MM.1S (cell line): ENCODE data around the gene FHIT.

Source experiments
- DNase-seq: peaks from one replicate; pipeline ENCODE4 v3.0.0-alpha.2; 2015
- H2AFZ ChIP-seq: fragments of 300-600 bp; sonication (generic); 2 replicates; pipeline ENCODE4 v1.6.0; 2016; ENCODE audit warnings: antibody characterized with exemption, low read length
- H3F3A ChIP-seq: fragments of 300-600 bp; sonication (generic); 2 replicates; pipeline ENCODE4 v1.6.1; 2016; ENCODE audit warnings: mild to moderate bottlenecking, antibody characterized with exemption, low read length, moderate library complexity, mixed read lengths; ENCODE audit not compliant: insufficient read depth
- H3K27ac ChIP-seq: fragments of 300-600 bp; sonication (generic); 2 replicates; pipeline ENCODE4 v1.5.1; 2016; ENCODE audit warnings: mild to moderate bottlenecking, low read length
- H3K27me3 ChIP-seq: fragments of 300-600 bp; sonication (generic); replicated peaks from 2 replicates; pipeline ENCODE4 v1.6.0; 2016; ENCODE audit warnings: low read length; ENCODE audit not compliant: insufficient read depth
- H3K36me3 ChIP-seq: fragments of 300-600 bp; sonication (generic); replicated peaks from 2 replicates; pipeline ENCODE4 v1.6.1; 2016; ENCODE audit warnings: mild to moderate bottlenecking, low read length, mixed read lengths; ENCODE audit not compliant: insufficient read depth
- H3K4me1 ChIP-seq: fragments of 300-600 bp; sonication (generic); 2 replicates; pipeline ENCODE4 v1.6.1; 2016; ENCODE audit warnings: low read length, mixed read lengths
- H3K4me2 ChIP-seq: fragments of 300-600 bp; sonication (generic); 2 replicates; pipeline ENCODE4 v1.6.0; 2016; ENCODE audit warnings: low read depth, low read length
- H3K4me3 ChIP-seq: fragments of 300-600 bp; sonication (generic); 2 replicates; pipeline ENCODE4 v1.5.1; 2016; ENCODE audit warnings: low read length, mixed read lengths
- H3K79me2 ChIP-seq: fragments of 300-600 bp; sonication (generic); 2 replicates; pipeline ENCODE4 v1.6.1; 2016; ENCODE audit warnings: mixed run types, low read length, mixed read lengths
- H3K9ac ChIP-seq: fragments of 300-600 bp; sonication (generic); 2 replicates; pipeline ENCODE4 v1.6.1; 2016; ENCODE audit warnings: low read length, mixed read lengths
- H3K9me2 ChIP-seq: fragments of 300-600 bp; sonication (generic); replicated peaks from 2 replicates; pipeline ENCODE4 v1.6.1; 2016; ENCODE audit warnings: mild to moderate bottlenecking, low read length, mixed read lengths; ENCODE audit not compliant: insufficient read depth
- H3K9me3 ChIP-seq: fragments of 300-600 bp; sonication (generic); replicated peaks from 2 replicates; pipeline ENCODE4 v1.6.1; 2016; ENCODE audit warnings: mild to moderate bottlenecking, low read length, mixed read lengths; ENCODE audit not compliant: insufficient read depth
- H4K20me1 ChIP-seq: fragments of 300-600 bp; sonication (generic); 2 replicates; pipeline ENCODE4 v1.6.1; 2016; ENCODE audit warnings: mild to moderate bottlenecking, low read length, moderate library complexity, mixed read lengths; ENCODE audit not compliant: insufficient read depth
- EZH2 ChIP-seq: fragments of 300-600 bp; sonication (generic); optimal IDR thresholded peaks from 2 replicates; pipeline ENCODE3; 2017; ENCODE audit warnings: low read depth, mild to moderate bottlenecking, antibody characterized with exemption, low read length, mixed read lengths
- EZH2phosphoT487 ChIP-seq: fragments of 300-600 bp; sonication (generic); IDR thresholded peaks from 2 replicates; pipeline ENCODE4 v1.6.1; 2018; ENCODE audit warnings: antibody characterized with exemption, low read length
- TF ChIP-seq, protein P1 (sequence below): fragments of 300-600 bp; sonication (generic); IDR thresholded peaks from 2 replicates; pipeline ENCODE4 v1.5.1; 2016; ENCODE audit warnings: antibody characterized with exemption, low read length, mixed read lengths

Gene FHIT

GRCh38 chr3:60154011-60154410 is 1097.2 kb downstream of the FHIT start:
- DNase-seq: no peak
- Histone ChIP-seq H4K20me1 (no peaks in the 10 kb centered on the region), H3K27ac (no peak overlapping the region), H3K9me2 (no peaks in the 10 kb centered on the region), H3K79me2 (no peaks in the 10 kb centered on the region), H3K27me3 (no peaks in the 10 kb centered on the region), H3K4me2 (no peak overlapping the region), H3K4me3 (no peak overlapping the region), H3K36me3 (no peaks in the 10 kb centered on the region), H3K4me1 (no peaks in the 10 kb centered on the region), H3F3A (no peaks in the 10 kb centered on the region), H2AFZ (no peak overlapping the region), H3K9me3 (no peaks in the 10 kb centered on the region), H3K9ac (no peak overlapping the region)
- TF ChIP-seq EZH2 (no peak), EZH2phosphoT487 (no peak)
- TF ChIP-seq, protein P1, sequence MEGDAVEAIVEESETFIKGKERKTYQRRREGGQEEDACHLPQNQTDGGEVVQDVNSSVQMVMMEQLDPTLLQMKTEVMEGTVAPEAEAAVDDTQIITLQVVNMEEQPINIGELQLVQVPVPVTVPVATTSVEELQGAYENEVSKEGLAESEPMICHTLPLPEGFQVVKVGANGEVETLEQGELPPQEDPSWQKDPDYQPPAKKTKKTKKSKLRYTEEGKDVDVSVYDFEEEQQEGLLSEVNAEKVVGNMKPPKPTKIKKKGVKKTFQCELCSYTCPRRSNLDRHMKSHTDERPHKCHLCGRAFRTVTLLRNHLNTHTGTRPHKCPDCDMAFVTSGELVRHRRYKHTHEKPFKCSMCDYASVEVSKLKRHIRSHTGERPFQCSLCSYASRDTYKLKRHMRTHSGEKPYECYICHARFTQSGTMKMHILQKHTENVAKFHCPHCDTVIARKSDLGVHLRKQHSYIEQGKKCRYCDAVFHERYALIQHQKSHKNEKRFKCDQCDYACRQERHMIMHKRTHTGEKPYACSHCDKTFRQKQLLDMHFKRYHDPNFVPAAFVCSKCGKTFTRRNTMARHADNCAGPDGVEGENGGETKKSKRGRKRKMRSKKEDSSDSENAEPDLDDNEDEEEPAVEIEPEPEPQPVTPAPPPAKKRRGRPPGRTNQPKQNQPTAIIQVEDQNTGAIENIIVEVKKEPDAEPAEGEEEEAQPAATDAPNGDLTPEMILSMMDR: no peak

GRCh38 chr3:60153221-60153999 is 1097.8 kb downstream of the FHIT start:
- Histone ChIP-seq H3K9me2 (no peaks in the 10 kb centered on the region), H3K4me1 (no peaks in the 10 kb centered on the region), H3K27ac (no peak overlapping the region), H3K9ac (no peak overlapping the region), H3K9me3 (no peaks in the 10 kb centered on the region), H4K20me1 (no peaks in the 10 kb centered on the region), H2AFZ (no peak overlapping the region), H3F3A (no peaks in the 10 kb centered on the region), H3K4me2 (no peak overlapping the region), H3K79me2 (no peaks in the 10 kb centered on the region), H3K36me3 (no peaks in the 10 kb centered on the region), H3K27me3 (no peaks in the 10 kb centered on the region), H3K4me3 (no peak overlapping the region)
- TF ChIP-seq EZH2phosphoT487 (no peak), EZH2 (no peak)
- TF ChIP-seq, protein P1: no peak
- DNase-seq: no peak

DNA sequence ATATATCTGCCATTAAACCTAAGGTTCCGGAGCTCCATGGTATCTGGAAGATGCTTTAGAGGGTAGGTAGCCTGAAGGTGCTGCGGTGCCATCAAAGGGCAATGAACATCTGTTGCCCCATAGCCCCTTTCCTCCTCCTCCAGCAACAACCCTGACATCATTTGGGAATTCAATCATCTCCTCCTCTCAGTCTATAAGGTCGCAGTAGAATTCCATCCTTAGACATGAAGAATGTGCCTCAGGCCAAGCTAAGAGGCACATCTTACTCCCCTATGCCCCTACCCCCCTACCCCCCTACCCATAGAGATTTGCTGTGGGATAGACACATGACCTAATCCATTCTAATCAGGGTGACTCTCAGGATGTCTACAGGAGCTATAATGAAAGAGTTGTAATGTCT is 1101.8 kb downstream of the FHIT start:
- H3K9me3 ChIP-seq: no peaks in the 10 kb centered on the region
- no peak overlapping the region for H2AFZ ChIP-seq
- H3K9me2 ChIP-seq: no peaks in the 10 kb centered on the region

More for the DNA sequence above, 1101.8 kb downstream of the FHIT start:
- H3K27me3 ChIP-seq: no peaks in the 10 kb centered on the region
- H3K36me3 ChIP-seq: no peaks in the 10 kb centered on the region
- H3K79me2 ChIP-seq: no peaks in the 10 kb centered on the region
- H3K4me3 ChIP-seq: no peak overlapping the region
- H3K27ac ChIP-seq: no peak overlapping the region
- no peaks in the 10 kb centered on the region for H3K4me1 ChIP-seq
- TF ChIP-seq EZH2: no peak
- TF ChIP-seq EZH2phosphoT487: no peak
- TF ChIP-seq, protein P1: no peak
- no peak overlapping the region for H3K4me2 ChIP-seq
- H4K20me1 ChIP-seq: no peaks in the 10 kb centered on the region
- no peaks in the 10 kb centered on the region for H3F3A ChIP-seq
- no peak for DNase-seq
- no peak overlapping the region for H3K9ac ChIP-seq
